Mesodermal cell (in vitro differentiated cells): ENCODE data around the gene CACNB1.

ENCODE experiments used
- H3K27ac ChIP-seq: 2 replicates; pipeline ENCODE4 v1.7.0; 2013; ENCODE audit warnings: mild to moderate bottlenecking, low read depth, low read length, moderate library complexity; ENCODE audit not compliant: severe bottlenecking
- H3K36me3 ChIP-seq: 2 replicates; pipeline ENCODE4 v1.7.1; 2013; ENCODE audit warnings: mild to moderate bottlenecking, low read length, moderate library complexity; ENCODE audit not compliant: control insufficient read depth, insufficient read depth
- H3K4me1 ChIP-seq: one replicate; pipeline ENCODE4 v1.7.1; 2013; ENCODE audit warnings: mild to moderate bottlenecking, low read length; ENCODE audit not compliant: insufficient read depth, control insufficient read depth, poor library complexity, severe bottlenecking
- H3K4me3 ChIP-seq: 2 replicates; pipeline ENCODE4 v1.7.0; 2013; ENCODE audit warnings: low read length, control low read depth, mild to moderate bottlenecking; ENCODE audit not compliant: insufficient read depth, poor library complexity, severe bottlenecking; ENCODE audit errors: extremely low read depth
- H3K9me3 ChIP-seq: 2 replicates; pipeline ENCODE4 v1.7.1; 2013; ENCODE audit warnings: mild to moderate bottlenecking, low read length, moderate library complexity; ENCODE audit not compliant: control insufficient read depth
- WGBS, 2 experiments: methylation state at CpG; one replicate each; pipeline ENCODE4 v1.1.5; 2013; ENCODE audit warnings: missing lambda C conversion rate in 2 of 2; ENCODE audit not compliant: insufficient coverage in 2 of 2; 5-methylcytosine and 5-hydroxymethylcytosine counted together

CACNB1 gene

DNA sequence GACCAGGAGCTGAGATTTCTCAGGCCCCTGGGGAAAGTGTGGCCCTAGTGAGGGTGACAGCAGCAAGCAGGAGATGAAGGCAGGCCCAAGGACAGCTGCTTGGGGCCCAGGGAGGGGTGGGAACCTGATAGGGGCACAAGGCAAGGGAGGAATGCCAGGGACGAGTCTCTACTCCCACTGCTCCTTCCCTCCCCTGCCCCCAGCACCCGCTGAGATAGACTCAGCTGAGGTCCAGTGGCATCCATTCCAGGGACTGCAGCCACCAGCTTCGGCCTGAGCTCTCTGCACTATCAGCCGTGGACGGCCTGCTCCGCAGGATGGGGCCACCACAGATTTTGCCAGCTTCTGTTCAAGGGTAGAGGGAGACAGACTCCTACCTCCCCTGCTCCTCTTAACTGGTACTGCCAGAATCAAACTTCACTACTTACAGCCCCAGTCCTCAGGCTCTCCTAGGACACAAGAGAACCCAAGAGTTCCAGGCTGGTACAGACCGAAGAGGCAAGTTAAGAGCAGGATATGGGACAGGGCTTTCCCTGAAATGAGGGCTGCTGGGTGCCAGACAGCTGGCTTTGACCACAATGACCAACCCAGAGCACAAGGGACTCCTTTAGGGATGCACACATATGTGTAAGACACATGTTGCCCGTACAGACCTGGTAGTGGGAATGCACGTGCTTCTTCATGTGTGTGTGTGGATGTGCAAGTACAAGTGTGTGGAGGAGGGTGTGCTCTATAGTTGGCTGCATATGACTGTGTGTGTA is 5.5 kb downstream of the CACNB1 start:
- WGBS, 2 experiments, result 91 to 99% methylated on average over 7 of the region's 9 CpGs
- H3K4me1 ChIP-seq, result peaks cover 19% of the 10 kb centered on the region
- no peak overlapping the region for H3K4me3 ChIP-seq
- no peaks in the 10 kb centered on the region for H3K9me3 ChIP-seq
- no peak overlapping the region for H3K27ac ChIP-seq
- H3K36me3 ChIP-seq, result peaks cover 52% of the 10 kb centered on the region

DNA sequence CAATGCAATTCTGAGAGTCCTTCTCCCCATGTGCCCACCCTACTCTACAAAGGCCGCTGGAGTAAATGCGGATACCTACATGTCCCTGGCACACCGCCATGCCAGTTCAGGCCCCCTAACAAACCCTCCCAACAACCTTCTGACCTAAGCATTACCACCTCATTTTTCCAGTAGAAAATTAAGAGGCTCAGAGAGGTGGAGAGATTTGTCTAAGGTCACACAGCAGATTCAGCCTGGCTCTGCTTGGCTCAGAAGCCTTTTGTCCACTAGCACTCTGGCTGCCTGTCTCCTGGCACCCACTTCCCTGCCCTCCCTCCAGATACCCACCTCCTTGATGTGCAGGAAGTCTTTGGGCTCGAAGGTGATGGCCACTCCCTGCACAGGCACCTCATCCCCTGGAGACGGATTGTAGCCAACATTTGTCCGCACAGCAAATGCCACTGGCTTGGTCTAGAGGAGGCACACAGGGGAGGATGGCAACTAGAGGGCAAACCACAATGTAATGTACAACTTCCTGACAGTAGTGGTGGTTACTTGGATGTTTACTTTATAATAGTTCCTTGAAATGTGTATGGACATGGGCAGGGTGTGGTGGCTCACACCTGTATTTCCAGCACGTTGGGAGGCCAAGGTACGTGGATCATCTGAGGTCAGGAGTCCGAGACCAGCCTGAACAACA is 10.2 kb downstream of the CACNB1 start:
- Histone ChIP-seq H3K9me3 (no peaks in the 10 kb centered on the region), H3K36me3 (peaks cover 76% of the 10 kb centered on the region), H3K4me3 (no peak overlapping the region), H3K27ac (no peak overlapping the region), H3K4me1 (no peaks in the 10 kb centered on the region)
- 89 to 92% methylated on average over 7 to 8 of the region's 9 CpGs for WGBS, 2 experiments

DNA sequence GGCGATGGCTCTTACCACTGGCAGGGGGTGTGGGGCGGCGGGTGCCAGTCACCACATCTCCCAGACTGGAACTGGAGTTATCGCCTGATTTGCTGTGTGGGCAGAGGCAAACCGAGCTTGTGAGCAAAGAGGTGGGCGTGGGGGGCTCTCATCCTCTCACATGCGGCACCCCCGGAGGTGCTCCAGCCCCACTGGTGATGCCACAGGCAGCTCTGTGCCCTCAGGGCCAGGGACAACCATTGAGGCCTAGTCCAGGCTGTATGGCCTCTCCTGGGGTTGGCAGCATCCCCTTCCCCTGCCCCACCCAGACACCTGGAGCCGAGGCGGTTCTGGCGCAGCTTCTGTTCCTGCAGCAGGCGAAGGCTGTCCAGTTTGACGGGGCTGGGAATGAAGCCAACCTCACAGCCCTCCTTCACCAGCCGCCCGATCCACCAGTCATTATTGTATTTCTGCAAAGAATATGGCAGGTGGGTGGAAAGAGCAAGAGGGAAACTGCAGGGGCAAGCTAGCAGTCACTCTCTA is 10.9 kb downstream of the CACNB1 start:
- Histone ChIP-seq H3K4me3 (no peak overlapping the region), H3K9me3 (no peaks in the 10 kb centered on the region), H3K27ac (no peak overlapping the region), H3K4me1 (no peaks in the 10 kb centered on the region), H3K36me3 (peaks cover 79% of the 10 kb centered on the region)
- WGBS, 2 experiments, result 95 to 96% methylated on average over 11 to 12 of the region's 15 CpGs

DNA sequence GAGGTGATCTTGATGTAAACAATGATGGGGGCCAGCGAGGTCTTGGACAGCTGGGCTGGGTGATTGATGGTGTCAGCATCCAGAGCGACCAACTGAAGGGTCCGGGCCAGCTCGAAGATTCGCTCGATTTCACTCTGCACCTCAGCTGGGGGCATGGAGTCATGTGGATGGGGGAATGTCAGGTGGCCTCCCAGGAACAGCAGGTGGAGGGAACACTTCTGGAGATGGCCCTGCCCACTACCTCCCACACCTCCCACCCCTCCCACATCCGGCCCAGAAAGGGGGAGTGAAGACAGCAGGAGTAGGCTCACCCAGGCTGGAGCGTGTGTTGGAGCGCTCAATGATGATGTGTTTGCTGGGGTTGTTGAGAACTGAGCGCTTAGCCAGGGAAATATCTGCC is 13.7 kb downstream of the CACNB1 start:
- H3K36me3 ChIP-seq, result peaks cover 77% of the 10 kb centered on the region
- WGBS, 2 experiments, result 60 to 94% methylated on average over 1 to 9 of the region's 10 CpGs
- H3K9me3 ChIP-seq, result no peaks in the 10 kb centered on the region
- H3K27ac ChIP-seq, result no peak overlapping the region
- H3K4me3 ChIP-seq, result no peak overlapping the region
- H3K4me1 ChIP-seq, result no peaks in the 10 kb centered on the region

DNA sequence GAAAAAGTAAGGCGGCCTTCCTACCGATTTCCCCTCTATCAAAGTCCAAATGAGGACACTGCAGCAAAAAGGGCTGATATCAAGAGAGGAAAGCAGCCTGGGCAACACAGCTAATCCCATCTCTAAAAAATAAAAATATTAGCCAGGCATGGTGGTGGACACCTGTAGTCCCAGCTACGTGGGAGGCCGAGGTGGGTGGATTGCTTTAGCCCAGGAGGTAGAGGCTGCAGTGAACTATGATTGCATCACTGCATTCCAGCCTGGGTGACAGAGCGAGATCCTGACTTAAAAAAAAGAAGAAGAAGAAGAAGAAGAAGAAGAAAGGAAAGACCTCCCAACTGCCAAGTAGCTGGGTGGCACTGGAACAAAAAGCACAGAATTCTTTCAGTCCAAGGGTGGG is 14.4 kb downstream of the CACNB1 start:
- Histone ChIP-seq H3K27ac (no peak overlapping the region), H3K36me3 (peaks cover 76% of the 10 kb centered on the region), H3K9me3 (no peaks in the 10 kb centered on the region), H3K4me3 (no peak overlapping the region), H3K4me1 (no peaks in the 10 kb centered on the region)
- WGBS, 2 experiments, result 97 to 100% methylated on average over 1 to 3 of the region's 5 CpGs

DNA sequence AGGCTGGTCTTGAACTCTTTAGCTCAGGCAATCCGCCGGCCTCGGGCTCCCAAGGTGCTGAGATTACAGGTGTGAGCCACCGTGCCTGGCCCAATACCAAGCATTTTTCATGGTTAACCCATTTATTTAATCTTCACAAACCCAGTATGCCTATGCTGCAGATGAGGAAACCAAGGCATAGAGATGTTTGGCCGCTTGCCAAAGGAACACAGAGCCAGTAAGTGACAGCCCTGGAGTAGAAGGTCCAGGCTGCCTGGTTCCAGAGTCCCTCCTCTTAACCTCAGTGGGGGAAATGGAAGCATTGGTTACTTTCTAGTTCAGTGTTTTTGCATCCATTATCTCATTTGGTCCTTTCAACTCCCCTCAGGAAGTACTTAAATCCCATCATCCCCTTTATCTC is 16.2 kb downstream of the CACNB1 start:
- H3K9me3 ChIP-seq, result no peaks in the 10 kb centered on the region
- 91 to 100% methylated on average over 4 to 5 of the region's 5 CpGs for WGBS, 2 experiments
- H3K36me3 ChIP-seq, result peaks cover 81% of the 10 kb centered on the region
- no peak overlapping the region for H3K27ac ChIP-seq
- H3K4me3 ChIP-seq, result no peak overlapping the region
- H3K4me1 ChIP-seq, result no peaks in the 10 kb centered on the region

DNA sequence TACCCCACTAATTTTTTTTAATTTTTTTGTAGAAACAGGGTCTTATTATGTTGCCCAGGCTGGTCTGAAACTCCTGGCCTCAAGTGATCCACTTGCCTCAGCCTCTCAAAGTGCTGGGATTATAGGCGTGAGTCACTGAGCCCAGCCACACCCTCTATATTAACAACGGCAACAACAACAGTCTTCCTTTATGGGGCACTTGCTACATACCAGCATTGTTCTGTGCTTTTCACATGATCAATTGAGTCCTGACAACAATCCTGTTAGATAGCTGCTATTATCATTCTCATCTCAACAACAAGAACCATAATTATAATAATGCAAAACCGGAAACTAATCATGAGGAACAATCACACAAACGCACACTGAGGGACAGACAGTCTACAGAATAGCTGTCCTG is 18.9 kb downstream of the CACNB1 start:
- H3K4me3 ChIP-seq, result no peak overlapping the region
- no peak overlapping the region for H3K27ac ChIP-seq
- H3K36me3 ChIP-seq, result peaks cover 68% of the 10 kb centered on the region
- no peaks in the 10 kb centered on the region for H3K9me3 ChIP-seq
- H3K4me1 ChIP-seq, result peaks cover 14% of the 10 kb centered on the region
- 91 to 96% methylated on average over 4 of the region's 4 CpGs for WGBS, 2 experiments

DNA sequence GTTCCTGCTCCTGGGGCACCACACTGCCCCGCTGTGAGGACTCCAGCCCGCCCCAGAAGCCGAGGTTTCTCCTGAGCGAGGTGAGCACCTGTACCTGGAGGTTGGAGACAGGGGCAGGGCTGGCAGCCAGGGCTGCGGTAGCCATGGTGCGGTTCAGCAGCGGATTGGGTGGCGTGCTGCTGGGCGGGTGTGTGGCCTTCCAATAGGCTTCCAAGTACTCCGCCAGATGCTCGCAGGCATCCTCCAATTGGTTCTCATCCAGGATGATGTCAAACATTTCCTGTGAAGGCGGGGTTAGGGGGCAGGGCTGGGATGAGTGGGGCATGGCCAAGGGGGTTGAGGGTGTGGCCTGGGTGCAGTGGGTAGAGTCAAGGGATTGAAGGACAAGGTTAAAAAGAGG is 20.2 kb downstream of the CACNB1 start:
- Histone ChIP-seq H3K27ac (no peak overlapping the region), H3K4me3 (no peak overlapping the region), H3K4me1 (peaks cover 14% of the 10 kb centered on the region), H3K9me3 (no peaks in the 10 kb centered on the region), H3K36me3 (peaks cover 58% of the 10 kb centered on the region)
- WGBS, 2 experiments, result 89 to 95% methylated on average over 12 of the region's 12 CpGs

DNA sequence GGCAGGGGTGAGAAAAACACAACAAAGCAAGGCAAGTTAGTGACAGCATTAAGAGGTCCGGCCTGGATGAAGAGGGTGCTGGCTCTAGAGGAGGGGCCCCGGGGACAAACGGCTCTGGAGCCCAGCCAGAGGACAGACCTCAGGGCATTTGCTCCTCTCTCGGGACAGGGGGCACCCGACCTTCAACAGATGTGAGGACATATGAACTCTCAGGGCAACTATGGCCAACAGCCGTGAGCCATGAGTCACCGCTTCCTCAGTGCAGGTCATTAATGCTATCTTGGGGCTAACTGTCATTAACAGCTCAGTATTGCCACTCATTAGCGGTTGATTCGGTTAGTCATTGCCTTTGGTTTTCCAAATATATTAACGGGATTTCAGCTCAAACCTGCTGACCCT is 21.8 kb downstream of the CACNB1 start:
- peaks cover 44% of the 10 kb centered on the region for H3K36me3 ChIP-seq
- H3K4me3 ChIP-seq, result no peak overlapping the region
- peaks cover 14% of the 10 kb centered on the region for H3K4me1 ChIP-seq
- H3K9me3 ChIP-seq, result no peaks in the 10 kb centered on the region
- 85 to 94% methylated on average over 10 of the region's 10 CpGs for WGBS, 2 experiments
- H3K27ac ChIP-seq, result no peak overlapping the region

DNA sequence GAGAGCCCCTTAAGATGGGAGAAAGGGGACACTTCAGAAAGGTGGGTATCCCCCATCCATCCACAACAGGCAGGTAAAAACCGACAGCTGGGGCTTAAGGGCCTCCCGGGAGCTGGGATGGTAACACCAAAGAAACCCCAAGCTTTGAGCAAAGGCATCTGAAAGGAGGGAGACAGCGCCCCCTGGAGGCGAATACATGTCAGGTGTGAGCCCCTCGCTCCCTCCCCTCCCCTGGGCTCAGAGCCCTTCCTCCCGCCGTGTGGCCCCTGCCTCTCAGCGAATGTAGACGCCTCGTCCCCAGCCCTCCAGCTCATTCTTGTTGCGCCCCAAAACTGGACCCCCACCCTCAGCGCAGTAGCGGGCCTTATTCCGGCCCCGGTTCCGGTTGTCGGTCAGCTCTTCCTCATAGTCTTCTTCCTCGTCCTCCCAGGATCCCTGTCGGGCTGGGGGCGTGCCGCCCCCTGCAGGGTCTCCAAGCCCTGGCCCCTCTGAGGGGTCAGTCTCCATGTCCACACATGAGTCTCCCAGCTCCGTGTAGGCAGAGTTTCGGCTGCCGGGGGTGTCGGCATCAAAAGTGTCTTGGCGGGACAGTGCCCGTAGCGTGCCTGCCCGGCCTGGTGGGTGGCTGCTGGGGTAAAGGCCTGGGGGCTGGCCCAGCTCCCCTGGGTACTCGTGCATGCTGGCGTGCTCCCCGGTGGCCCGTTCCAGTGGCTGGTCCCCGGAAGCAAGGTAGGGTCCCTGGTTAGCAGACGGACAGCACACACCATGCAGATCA is 22.4 kb downstream of the CACNB1 start:
- Histone ChIP-seq H3K36me3 (peaks cover 39% of the 10 kb centered on the region), H3K4me1 (peaks cover 14% of the 10 kb centered on the region), H3K9me3 (no peaks in the 10 kb centered on the region), H3K27ac (no peak overlapping the region), H3K4me3 (no peak overlapping the region)
- WGBS, 2 experiments, result 69 to 84% methylated on average over 29 to 33 of the region's 35 CpGs
